ENCODE results near the gene NRIP1. TPM values are rescaled to one million over a fixed set of nuclear protein-coding genes. Genes with fewer than 3 reads are reported as not detected.

The NRIP1 gene
- polyA plus RNA-seq, 1 donor (not counting 4 experiments of a cell fraction or from before 2014, with no cell fraction given) = 25.5 TPM

DNA sequence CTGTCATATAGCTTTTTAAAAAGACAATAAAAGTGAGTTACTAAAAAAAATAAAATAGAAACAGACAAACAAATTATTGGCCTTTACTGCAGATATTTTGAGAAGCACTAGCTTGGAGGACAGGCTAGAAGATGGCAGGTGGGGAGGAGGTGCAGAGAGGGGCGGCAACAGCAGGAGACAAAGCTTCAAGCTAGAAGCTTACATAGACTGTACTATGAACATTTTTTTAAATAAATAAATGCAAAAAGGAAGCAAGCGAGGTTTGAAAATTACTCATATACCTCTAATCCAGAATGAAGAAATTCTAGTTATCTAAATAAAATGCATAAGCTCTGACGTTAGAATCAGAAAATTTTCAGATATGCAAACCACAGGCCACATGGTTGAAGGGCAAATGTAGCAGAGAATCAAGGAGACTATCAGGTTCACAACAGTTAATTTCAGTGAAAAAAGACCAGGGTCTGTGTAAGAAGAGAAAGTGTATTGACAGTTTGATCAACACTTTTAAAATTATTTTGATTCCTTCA lies 54.9 kb downstream of the NRIP1 start:
- Histone ChIP-seq H3K9me3 (ENCODE audit: control insufficient read depth, low read depth, low read length) (no peaks in the 10 kb centered on the region), H3K27me3 (ENCODE audit: control insufficient read depth, extremely low read depth, insufficient read depth, low read length) (no peaks in the 10 kb centered on the region), H3K4me2 (ENCODE audit: control insufficient read depth, extremely low read depth, insufficient read depth, low read depth, low read length) (no peak overlapping the region), H4K20me1 (ENCODE audit: control insufficient read depth, extremely low read depth, insufficient read depth, low read length) (no peaks in the 10 kb centered on the region), H3K79me2 (ENCODE audit: control insufficient read depth, insufficient read depth, low read length) (peaks cover 74% of the 10 kb centered on the region), H2AFZ (ENCODE audit: control insufficient read depth, low read length) (no peak overlapping the region), H3K4me3 (ENCODE audit: control insufficient read depth in 2 of 3, extremely low read depth in 1 of 3, insufficient read depth in 2 of 3, low read depth in 1 of 3, low read length in 3 of 3) (no peak overlapping the region), H3K9me1 (ENCODE audit: control insufficient read depth, extremely low read depth, insufficient read depth, low read length) (no peaks in the 10 kb centered on the region), H3K9ac (ENCODE audit: control insufficient read depth, extremely low read depth, insufficient read depth, low read length) (no peak overlapping the region), H3K36me3 (ENCODE audit: control insufficient read depth in 2 of 2, extremely low read depth in 1 of 2, insufficient read depth in 2 of 2, low read length in 2 of 2) (no peaks in the 10 kb centered on the region), H3K4me1 (ENCODE audit: control insufficient read depth, extremely low read depth, insufficient read depth, low read length) (peaks cover 5% of the 10 kb centered on the region), H3K27ac (ENCODE audit: control insufficient read depth, insufficient read depth, low read length) (no peak overlapping the region)
- dilution Hi-C loops (cut with MboI; ENCODE audit: extremely low pct_ligation_motif_present, low sequenced_read_pairs) = no loop called here
- TF ChIP-seq, protein P1, sequence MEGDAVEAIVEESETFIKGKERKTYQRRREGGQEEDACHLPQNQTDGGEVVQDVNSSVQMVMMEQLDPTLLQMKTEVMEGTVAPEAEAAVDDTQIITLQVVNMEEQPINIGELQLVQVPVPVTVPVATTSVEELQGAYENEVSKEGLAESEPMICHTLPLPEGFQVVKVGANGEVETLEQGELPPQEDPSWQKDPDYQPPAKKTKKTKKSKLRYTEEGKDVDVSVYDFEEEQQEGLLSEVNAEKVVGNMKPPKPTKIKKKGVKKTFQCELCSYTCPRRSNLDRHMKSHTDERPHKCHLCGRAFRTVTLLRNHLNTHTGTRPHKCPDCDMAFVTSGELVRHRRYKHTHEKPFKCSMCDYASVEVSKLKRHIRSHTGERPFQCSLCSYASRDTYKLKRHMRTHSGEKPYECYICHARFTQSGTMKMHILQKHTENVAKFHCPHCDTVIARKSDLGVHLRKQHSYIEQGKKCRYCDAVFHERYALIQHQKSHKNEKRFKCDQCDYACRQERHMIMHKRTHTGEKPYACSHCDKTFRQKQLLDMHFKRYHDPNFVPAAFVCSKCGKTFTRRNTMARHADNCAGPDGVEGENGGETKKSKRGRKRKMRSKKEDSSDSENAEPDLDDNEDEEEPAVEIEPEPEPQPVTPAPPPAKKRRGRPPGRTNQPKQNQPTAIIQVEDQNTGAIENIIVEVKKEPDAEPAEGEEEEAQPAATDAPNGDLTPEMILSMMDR (optimal IDR thresholded peaks at IDR 0.05 in 1 of 3, IDR thresholded peaks at IDR 0.05 in 1 of 3, conservative IDR thresholded peaks at IDR 0.05 in 1 of 3; ENCODE audit: extremely low read depth in 1 of 3, insufficient read depth in 2 of 3, low read length in 3 of 3) = no peak
- no peak for TF ChIP-seq EZH2 (IDR thresholded peaks at IDR 0.05; ENCODE audit: low read length)
- DNase-seq (ENCODE audit: low read depth, low spot score) (no peak), FAIRE-seq (no peak)

DNA sequence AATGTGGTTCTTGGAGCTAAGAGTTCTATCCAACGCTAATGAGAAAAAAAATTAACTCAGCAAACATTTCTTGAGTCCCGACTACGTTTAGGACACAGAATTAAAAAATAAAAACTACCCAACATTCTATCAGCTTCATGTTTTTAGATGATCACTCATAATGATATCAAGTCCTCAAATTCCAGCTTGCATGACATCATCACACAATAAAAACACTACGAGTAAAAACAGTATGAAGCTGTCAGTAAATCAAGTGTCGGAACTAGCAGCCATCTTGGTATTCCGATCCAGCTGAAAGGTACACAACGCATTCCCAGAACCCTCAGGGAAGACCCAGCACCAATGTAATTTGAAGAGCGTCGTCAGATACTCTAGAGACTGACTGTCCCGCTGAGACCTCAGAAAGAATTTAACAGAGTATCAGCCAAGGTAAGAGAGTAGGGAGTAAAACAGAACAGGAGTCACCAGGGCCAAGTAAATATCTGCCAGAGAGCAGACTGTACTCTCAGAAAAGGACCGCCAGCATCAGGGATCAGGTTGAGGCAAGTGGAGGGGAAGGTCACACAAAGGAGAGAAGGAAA lies 57.0 kb downstream of the NRIP1 start:
- Histone ChIP-seq H3K36me3 (ENCODE audit: control insufficient read depth in 2 of 2, extremely low read depth in 1 of 2, insufficient read depth in 2 of 2, low read length in 2 of 2) (peaks cover 0 to 2% of the 10 kb centered on the region in 2 experiments), H3K4me2 (ENCODE audit: control insufficient read depth, extremely low read depth, insufficient read depth, low read depth, low read length) (no peak overlapping the region), H3K9me3 (ENCODE audit: control insufficient read depth, low read depth, low read length) (no peaks in the 10 kb centered on the region), H3K27me3 (ENCODE audit: control insufficient read depth, extremely low read depth, insufficient read depth, low read length) (no peaks in the 10 kb centered on the region), H3K79me2 (ENCODE audit: control insufficient read depth, insufficient read depth, low read length) (peaks cover 77% of the 10 kb centered on the region), H2AFZ (ENCODE audit: control insufficient read depth, low read length) (no peak overlapping the region), H3K9me1 (ENCODE audit: control insufficient read depth, extremely low read depth, insufficient read depth, low read length) (no peaks in the 10 kb centered on the region), H3K27ac (ENCODE audit: control insufficient read depth, insufficient read depth, low read length) (no peak overlapping the region), H3K4me1 (ENCODE audit: control insufficient read depth, extremely low read depth, insufficient read depth, low read length) (peaks cover 5% of the 10 kb centered on the region), H4K20me1 (ENCODE audit: control insufficient read depth, extremely low read depth, insufficient read depth, low read length) (no peaks in the 10 kb centered on the region), H3K4me3 (ENCODE audit: control insufficient read depth in 2 of 3, extremely low read depth in 1 of 3, insufficient read depth in 2 of 3, low read depth in 1 of 3, low read length in 3 of 3) (no peak overlapping the region), H3K9ac (ENCODE audit: control insufficient read depth, extremely low read depth, insufficient read depth, low read length) (no peak overlapping the region)
- TF ChIP-seq EZH2 (IDR thresholded peaks at IDR 0.05; ENCODE audit: low read length) = no peak
- TF ChIP-seq, protein P1 (optimal IDR thresholded peaks at IDR 0.05 in 1 of 3, IDR thresholded peaks at IDR 0.05 in 1 of 3, conservative IDR thresholded peaks at IDR 0.05 in 1 of 3; ENCODE audit: extremely low read depth in 1 of 3, insufficient read depth in 2 of 3, low read length in 3 of 3) = no peak
- DNase-seq (ENCODE audit: low read depth, low spot score) (no peak), FAIRE-seq (no peak)
- dilution Hi-C loops (cut with MboI; ENCODE audit: extremely low pct_ligation_motif_present, low sequenced_read_pairs) = no loop called here
